ENCODE measurements around the gene CHST5.

- TF ChIP-seq POLR2A (IDR thresholded peaks at IDR 0.05; ENCODE audit: low read length) (no peak), GATA1 (IDR thresholded peaks at IDR 0.05; ENCODE audit: low read depth, low read length) (no peak)
These were observed 29.7 kb upstream of the CHST5 start for GRCh38 chr16:75565640-75566039.

Data from erythroblast (primary cell).